ENCODE measurements around the gene TADA3. TPM values are rescaled to one million over a fixed set of nuclear protein-coding genes. Genes with fewer than 3 reads are reported as not detected.

TADA3 gene
- total and polyA plus RNA-seq, 9 of the 15 experiments (the other 6 are each of a cell fraction or from before 2014, with no cell fraction given): 4.1 to 110 (median 74.8) TPM

DNA sequence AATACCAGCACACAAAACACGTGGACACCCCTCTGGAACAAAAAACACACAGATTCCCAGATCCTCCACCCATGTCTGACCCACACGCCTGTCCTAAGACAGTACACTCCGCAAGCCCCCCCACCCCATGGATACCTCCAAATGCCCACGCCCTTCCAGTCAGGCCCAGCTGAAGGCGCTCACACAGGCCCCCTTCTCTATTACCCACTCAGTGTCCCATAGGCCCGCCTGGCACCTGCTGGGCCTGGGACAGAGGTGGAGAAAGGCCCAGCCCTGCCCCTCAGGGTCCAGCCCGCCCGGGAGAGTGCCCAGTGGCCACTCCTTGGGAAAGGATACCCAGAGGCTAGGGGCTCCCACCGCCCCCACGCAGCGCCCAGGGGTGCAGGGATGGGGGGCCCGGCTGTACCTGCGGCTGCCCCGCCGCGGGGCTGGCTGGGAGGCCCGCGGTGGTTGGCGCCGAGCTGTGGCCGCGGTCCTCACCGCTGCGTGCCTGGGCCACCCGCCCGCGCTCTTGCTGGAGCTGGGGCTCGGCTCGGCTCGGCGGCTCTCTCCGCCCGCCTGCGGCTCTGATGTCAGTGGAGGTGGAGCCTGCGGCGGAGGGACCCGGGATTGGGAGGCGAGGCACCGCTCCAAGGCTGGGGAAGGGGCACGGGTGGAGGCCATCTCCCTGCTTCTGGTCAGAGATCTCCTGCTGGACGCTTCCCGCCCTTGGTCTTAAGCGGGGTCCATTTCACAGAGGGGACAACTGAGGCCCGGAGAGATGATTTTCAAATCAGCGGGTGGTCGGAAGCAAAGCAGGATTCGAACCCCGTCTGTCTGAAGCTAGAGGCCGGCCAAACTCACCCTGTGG lies 22.6 kb downstream of the TADA3 start, which contains the start of gene CAMK1 (continued):
- no peak for TF ChIP-seq PRMT5 (CRISPR knock-in tag; IDR thresholded peaks at IDR 0.05)
- TF ChIP-seq ZBTB7A (IDR thresholded peaks at IDR 0.05; ENCODE audit: borderline replicate concordance, control insufficient read depth, low read depth, low read length): 0 out of 2 replicates have a peak, but pooled peaks have one; percentile 51
- TF ChIP-seq ETV5 (CRISPR knock-in tag; IDR thresholded peaks at IDR 0.05; ENCODE audit: low read depth): no peak
- peak; percentile 56; the same call in 1 of the 2 replicates for TF ChIP-seq SIN3B (IDR thresholded peaks at IDR 0.05; ENCODE audit: low read depth)
- 0 out of 2 replicates have a peak, but pooled peaks have one; percentile 29 for TF ChIP-seq GABPB1 (CRISPR knock-in tag; IDR thresholded peaks at IDR 0.05)
- TF ChIP-seq, protein P1, sequence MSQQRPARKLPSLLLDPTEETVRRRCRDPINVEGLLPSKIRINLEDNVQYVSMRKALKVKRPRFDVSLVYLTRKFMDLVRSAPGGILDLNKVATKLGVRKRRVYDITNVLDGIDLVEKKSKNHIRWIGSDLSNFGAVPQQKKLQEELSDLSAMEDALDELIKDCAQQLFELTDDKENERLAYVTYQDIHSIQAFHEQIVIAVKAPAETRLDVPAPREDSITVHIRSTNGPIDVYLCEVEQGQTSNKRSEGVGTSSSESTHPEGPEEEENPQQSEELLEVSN (IDR thresholded peaks at IDR 0.05; ENCODE audit: borderline replicate concordance in 1 of 2, extremely low read depth in 1 of 2, insufficient read depth in 1 of 2, insufficient read length in 1 of 2, low read depth in 1 of 2, low read length in 1 of 2, poor library complexity in 1 of 2, severe bottlenecking in 1 of 2): peak in 1 of 2 experiments; percentile 43
- peak; percentile 23 for TF ChIP-seq TBP (optimal IDR thresholded peaks at IDR 0.05; ENCODE audit: low read depth, low read length)
- peak; percentile 30 to 45; a peak in 2 of 4 replicates for TF ChIP-seq MAZ (CRISPR knock-in tag; conservative IDR thresholded peaks at IDR 0.05 in 1 of 2, IDR thresholded peaks at IDR 0.05 in 1 of 2)
- TF ChIP-seq, protein P2, sequence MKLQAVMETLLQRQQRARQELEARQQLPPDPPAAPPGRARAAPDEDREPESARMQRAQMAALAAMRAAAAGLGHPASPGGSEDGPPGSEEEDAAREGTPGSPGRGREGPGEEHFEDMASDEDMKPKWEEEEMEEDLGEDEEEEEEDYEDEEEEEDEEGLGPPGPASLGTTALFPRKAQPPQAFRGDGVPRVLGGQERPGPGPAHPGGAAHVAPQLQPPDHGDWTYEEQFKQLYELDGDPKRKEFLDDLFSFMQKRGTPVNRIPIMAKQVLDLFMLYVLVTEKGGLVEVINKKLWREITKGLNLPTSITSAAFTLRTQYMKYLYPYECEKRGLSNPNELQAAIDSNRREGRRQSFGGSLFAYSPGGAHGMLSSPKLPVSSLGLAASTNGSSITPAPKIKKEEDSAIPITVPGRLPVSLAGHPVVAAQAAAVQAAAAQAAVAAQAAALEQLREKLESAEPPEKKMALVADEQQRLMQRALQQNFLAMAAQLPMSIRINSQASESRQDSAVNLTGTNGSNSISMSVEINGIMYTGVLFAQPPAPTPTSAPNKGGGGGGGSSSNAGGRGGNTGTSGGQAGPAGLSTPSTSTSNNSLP (IDR thresholded peaks at IDR 0.05; ENCODE audit: borderline replicate concordance, low read depth, low read length): no peak
- TF ChIP-seq, protein P3, sequence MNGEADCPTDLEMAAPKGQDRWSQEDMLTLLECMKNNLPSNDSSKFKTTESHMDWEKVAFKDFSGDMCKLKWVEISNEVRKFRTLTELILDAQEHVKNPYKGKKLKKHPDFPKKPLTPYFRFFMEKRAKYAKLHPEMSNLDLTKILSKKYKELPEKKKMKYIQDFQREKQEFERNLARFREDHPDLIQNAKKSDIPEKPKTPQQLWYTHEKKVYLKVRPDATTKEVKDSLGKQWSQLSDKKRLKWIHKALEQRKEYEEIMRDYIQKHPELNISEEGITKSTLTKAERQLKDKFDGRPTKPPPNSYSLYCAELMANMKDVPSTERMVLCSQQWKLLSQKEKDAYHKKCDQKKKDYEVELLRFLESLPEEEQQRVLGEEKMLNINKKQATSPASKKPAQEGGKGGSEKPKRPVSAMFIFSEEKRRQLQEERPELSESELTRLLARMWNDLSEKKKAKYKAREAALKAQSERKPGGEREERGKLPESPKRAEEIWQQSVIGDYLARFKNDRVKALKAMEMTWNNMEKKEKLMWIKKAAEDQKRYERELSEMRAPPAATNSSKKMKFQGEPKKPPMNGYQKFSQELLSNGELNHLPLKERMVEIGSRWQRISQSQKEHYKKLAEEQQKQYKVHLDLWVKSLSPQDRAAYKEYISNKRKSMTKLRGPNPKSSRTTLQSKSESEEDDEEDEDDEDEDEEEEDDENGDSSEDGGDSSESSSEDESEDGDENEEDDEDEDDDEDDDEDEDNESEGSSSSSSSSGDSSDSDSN (IDR thresholded peaks at IDR 0.05; ENCODE audit: borderline replicate concordance in 1 of 2, low read depth in 2 of 2, low read length in 2 of 2): peak in 1 of 2 experiments; percentile 87; a peak in 2 of 4 replicates
- TF ChIP-seq MYNN (IDR thresholded peaks at IDR 0.05): 0 out of 2 replicates have a peak, but pooled peaks have one; percentile 18
- no peak for TF ChIP-seq MYNN (CRISPR knock-in tag; IDR thresholded peaks at IDR 0.05)
- TF ChIP-seq, protein P4, sequence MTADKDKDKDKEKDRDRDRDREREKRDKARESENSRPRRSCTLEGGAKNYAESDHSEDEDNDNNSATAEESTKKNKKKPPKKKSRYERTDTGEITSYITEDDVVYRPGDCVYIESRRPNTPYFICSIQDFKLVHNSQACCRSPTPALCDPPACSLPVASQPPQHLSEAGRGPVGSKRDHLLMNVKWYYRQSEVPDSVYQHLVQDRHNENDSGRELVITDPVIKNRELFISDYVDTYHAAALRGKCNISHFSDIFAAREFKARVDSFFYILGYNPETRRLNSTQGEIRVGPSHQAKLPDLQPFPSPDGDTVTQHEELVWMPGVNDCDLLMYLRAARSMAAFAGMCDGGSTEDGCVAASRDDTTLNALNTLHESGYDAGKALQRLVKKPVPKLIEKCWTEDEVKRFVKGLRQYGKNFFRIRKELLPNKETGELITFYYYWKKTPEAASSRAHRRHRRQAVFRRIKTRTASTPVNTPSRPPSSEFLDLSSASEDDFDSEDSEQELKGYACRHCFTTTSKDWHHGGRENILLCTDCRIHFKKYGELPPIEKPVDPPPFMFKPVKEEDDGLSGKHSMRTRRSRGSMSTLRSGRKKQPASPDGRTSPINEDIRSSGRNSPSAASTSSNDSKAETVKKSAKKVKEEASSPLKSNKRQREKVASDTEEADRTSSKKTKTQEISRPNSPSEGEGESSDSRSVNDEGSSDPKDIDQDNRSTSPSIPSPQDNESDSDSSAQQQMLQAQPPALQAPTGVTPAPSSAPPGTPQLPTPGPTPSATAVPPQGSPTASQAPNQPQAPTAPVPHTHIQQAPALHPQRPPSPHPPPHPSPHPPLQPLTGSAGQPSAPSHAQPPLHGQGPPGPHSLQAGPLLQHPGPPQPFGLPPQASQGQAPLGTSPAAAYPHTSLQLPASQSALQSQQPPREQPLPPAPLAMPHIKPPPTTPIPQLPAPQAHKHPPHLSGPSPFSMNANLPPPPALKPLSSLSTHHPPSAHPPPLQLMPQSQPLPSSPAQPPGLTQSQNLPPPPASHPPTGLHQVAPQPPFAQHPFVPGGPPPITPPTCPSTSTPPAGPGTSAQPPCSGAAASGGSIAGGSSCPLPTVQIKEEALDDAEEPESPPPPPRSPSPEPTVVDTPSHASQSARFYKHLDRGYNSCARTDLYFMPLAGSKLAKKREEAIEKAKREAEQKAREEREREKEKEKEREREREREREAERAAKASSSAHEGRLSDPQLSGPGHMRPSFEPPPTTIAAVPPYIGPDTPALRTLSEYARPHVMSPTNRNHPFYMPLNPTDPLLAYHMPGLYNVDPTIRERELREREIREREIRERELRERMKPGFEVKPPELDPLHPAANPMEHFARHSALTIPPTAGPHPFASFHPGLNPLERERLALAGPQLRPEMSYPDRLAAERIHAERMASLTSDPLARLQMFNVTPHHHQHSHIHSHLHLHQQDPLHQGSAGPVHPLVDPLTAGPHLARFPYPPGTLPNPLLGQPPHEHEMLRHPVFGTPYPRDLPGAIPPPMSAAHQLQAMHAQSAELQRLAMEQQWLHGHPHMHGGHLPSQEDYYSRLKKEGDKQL (CRISPR knock-in tag; IDR thresholded peaks at IDR 0.05; ENCODE audit: borderline replicate concordance): no peak

All from K562 (cell line).